GM10248 (cell line): ENCODE data around the gene CAVIN4.

Source experiments
- CTCF ChIA-PET: fragments of 300-600 bp; sonication (Branson Sonifier 250); formaldehyde crosslinking; extraction: SDS; loops from one replicate; lab custom pipeline; 2021; ENCODE audit warnings: antibody characterized with exemption; lab: Yijun Ruan, JAX
- POLR2A ChIA-PET: fragments of 350-650 bp; sonication (Branson Sonifier 250); formaldehyde crosslinking; extraction: SDS; loops from one replicate; lab custom pipeline; 2020; ENCODE audit warnings: antibody characterized with exemption; lab: Yijun Ruan, JAX
- DNase-seq: peaks from one replicate; pipeline ENCODE4 v3.0.0; 2012; ENCODE audit errors: extremely low spot score
- TF ChIP-seq, protein P1 (sequence below): IDR thresholded peaks from 2 replicates; pipeline ENCODE4 v1.5.1; 2012; ENCODE audit warnings: mild to moderate bottlenecking, low read depth; ENCODE audit errors: extremely low read depth, missing control alignments, control extremely low read depth

CAVIN4 gene

DNA sequence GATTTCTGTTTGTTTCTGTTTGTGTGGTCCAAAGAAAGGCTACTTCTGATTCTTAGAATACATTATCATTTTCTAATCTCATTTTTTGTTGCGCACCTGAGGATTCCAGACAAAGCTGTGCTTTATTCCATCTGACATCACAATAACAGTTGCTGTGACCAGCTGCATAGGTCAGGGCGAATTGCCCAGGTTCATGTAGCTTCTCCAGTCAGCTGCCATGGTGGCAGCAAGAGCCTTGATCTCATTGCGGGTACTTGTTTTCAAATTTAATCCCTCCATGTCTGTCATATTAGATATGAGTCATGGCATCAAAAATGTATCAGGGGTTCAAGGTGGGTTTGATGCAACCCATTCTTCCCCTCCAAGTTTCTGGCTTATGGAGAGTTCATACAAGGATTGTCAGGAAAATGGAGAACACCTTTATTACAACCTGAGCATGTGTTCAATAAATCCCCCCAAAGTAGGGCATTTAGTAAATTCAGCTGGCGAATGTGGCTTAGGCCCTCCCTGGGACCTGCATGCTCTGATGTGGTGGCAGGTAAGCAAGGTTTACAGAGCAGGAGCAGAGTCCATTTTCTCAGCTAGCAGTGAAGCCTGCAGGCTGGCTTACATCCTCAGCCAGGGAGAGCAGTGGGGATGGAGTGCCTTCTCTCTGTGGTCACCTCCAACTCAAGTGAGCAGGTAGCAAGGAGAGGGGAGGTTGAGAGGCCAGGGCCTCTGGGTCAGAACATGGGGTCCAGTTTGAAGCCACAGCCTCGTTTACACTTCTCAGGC is 13.9 kb downstream of the CAVIN4 start:
- TF ChIP-seq, protein P1, sequence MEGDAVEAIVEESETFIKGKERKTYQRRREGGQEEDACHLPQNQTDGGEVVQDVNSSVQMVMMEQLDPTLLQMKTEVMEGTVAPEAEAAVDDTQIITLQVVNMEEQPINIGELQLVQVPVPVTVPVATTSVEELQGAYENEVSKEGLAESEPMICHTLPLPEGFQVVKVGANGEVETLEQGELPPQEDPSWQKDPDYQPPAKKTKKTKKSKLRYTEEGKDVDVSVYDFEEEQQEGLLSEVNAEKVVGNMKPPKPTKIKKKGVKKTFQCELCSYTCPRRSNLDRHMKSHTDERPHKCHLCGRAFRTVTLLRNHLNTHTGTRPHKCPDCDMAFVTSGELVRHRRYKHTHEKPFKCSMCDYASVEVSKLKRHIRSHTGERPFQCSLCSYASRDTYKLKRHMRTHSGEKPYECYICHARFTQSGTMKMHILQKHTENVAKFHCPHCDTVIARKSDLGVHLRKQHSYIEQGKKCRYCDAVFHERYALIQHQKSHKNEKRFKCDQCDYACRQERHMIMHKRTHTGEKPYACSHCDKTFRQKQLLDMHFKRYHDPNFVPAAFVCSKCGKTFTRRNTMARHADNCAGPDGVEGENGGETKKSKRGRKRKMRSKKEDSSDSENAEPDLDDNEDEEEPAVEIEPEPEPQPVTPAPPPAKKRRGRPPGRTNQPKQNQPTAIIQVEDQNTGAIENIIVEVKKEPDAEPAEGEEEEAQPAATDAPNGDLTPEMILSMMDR: no peak
- POLR2A ChIA-PET: no interaction called here
- CTCF ChIA-PET: interaction anchor here (2.4 to 2.6 kb wide), 2 partner anchors 10 kb away, joined by 5 to 14 read pairs; no protein-coding TSS in a partner anchor

DNA sequence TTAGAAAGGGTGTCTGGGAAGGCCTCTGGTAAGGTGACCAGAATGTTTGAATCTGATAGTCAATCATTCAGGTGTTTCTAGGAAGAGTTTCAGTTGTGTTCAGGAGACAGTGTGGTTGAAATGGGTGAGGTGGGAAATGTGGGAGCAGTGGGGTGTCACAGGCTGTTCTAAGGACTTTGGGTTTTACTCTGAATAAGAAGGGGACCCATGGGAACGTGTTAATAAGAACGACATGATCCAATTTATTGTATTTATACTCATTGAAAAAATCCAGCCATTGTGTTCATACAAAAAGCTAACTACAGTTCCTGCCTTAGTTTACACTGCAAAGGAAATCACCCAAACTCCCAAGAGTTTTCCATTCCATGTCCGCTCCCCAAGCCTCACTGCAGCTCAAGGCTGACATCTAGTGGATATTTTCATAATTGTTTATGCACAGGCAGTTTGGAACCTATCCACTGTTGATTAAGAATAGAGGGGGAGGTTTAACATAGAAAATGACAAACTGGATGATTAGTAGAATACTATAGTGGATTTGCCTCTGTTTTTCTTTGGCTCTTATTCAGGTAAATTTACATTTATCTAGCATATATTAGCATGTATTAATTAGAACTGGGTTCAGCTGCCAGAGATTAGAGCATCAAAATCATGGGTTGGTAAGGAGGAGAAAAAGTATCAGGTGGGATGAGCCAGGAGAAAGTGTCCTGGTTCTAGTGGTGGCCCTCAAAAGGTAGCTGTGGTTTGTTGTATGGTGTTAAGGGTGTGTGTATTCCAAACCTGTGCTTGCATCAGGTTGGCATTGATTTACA is 17.7 kb downstream of the CAVIN4 start:
- ChIA-PET POLR2A (no interaction called here), CTCF (interaction anchor here (0.7 to 2.1 kb wide), 23 partner anchors 9 to 1748 kb away, joined by 3 to 13 read pairs (median 3); partner anchors contain the start of genes CAVIN4 and TMEFF1)
- TF ChIP-seq, protein P1: peak; percentile 85
- peak; percentile 43 for DNase-seq

More for the DNA sequence above, 13.9 kb downstream of the CAVIN4 start:
- DNase-seq: no peak

DNA sequence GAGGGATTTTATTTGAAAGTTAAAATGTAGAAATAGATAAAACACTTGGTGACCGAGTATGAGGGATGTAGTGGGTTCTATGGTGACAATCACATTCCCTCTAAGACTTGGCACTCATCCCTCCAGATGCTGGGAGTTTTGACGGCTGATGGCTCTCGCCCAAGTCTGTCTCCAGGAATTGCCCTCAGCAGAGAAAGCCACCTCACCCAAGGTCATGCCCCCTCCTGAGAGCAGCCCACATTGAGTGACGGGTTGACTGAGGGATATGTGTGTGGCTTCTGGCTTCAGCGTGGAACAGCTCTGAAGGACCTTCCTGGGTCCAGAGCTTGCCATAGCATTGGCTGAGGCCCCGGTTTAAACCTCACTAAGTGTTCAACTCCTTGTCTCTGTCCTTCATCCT is 19.4 kb downstream of the CAVIN4 start:
- TF ChIP-seq, protein P1: no peak
- POLR2A ChIA-PET: no interaction called here
- DNase-seq: no peak
- CTCF ChIA-PET: interaction anchor here (1.0 to 2.2 kb wide), 8 partner anchors 10 to 245 kb away, joined by 3 to 13 read pairs (median 4); partner anchors contain the start of gene TMEFF1

DNA sequence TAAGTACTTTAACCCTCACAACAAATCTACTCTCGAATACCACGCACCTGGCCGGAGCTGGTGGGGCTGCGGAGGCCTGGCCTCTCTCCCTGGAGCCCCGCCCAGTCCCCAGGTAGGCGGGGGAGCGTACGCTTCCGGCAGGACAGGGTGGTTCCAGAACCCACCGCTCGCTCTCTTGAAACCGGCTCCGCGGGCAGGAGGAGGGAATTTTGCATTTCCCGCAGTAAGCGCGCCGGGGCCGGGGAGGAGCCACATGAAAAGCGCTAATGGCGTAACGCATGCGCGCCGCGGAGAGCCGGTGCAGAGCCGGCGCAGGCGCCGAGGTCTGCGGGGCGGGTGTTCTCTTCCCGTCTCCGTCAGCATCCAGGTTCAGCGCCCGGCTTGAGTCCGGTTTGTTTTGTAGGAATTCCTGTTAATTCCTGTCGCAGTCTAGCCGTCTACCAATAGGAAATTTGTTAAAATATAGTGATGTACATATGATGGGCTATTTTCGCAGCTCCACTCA is 20.8 kb downstream of the CAVIN4 start:
- ChIA-PET POLR2A (no interaction called here), CTCF (interaction anchor here (1.0 to 4.5 kb wide), 5 partner anchors 9 to 1435 kb away, joined by 3 to 70 read pairs (median 3); no protein-coding TSS in a partner anchor)
- DNase-seq: peak; percentile 74
- TF ChIP-seq, protein P1: no peak

DNA sequence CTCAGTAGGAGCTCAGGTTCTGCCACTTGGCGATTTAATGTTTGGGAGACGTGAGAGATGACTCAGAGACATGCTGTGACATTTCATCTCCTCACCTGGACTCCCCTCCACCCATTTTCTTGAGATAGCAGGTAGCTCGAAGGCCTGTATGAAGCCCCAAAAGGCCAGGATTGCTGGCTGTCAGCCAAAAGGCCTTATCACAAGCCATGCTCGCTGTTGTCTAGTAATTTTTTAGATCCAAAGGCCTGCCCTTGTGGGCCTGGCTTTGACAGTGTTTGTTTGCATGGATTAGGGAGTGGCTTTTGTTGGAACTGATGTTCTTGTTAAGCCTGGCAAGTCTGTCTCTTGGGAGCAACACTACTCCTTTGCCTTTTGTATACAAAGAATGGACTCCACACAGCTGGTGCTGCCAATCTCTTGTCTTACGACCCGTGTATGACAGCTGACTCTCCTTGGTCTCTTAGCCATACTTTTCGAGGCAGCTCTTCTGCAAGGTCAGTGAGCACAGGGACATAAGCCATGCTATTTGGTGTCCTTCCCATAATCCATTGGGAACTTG is 22.7 kb downstream of the CAVIN4 start:
- ChIA-PET POLR2A (no interaction called here), CTCF (interaction anchor here (1.2 to 4.5 kb wide), 26 partner anchors 9 to 1418 kb away, joined by 3 to 70 read pairs (median 6); partner anchors contain the start of gene CAVIN4)
- DNase-seq: no peak
- TF ChIP-seq, protein P1: no peak
